Left hindlimb (tissue), 1 donor: ENCODE results near the gene CBFA2T3.

ENCODE experiments used
- DNase-seq: peaks from one replicate; pipeline ENCODE4 v3.0.0-alpha.2; 2018

CBFA2T3 gene

DNA sequence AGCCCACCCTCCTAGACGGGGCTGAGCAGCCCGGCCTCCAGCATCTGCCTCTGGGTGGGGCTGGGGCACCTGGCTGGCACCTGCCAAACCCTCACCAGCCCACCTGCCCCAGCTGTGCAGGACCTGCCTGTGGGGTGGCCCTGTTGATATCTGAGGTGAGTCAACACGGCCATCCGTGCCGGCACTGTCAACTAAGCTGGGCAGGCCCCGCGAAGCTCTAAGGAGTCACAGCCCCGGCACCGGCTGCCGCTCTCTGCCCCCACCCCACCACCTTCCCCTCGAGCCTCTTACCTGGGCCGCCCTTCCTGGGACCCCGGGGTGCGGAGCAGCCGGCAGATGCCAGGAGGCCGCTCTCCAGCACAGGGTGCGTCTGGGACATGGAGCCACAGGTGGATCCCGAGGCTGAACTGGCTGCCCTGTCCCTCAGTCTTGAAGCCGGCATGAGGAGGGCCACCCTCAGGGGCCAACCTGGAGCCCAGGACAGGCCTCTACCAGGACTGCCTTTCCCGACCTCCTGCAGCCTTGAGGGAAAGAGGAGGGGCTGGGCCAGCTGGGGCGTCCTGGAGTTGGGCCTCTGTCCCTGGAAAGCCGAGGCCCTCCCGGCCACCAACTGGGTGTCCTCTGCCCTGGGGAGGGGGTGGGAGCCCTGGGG lies 515 bp downstream of the CBFA2T3 start:
- no peak for DNase-seq

DNA sequence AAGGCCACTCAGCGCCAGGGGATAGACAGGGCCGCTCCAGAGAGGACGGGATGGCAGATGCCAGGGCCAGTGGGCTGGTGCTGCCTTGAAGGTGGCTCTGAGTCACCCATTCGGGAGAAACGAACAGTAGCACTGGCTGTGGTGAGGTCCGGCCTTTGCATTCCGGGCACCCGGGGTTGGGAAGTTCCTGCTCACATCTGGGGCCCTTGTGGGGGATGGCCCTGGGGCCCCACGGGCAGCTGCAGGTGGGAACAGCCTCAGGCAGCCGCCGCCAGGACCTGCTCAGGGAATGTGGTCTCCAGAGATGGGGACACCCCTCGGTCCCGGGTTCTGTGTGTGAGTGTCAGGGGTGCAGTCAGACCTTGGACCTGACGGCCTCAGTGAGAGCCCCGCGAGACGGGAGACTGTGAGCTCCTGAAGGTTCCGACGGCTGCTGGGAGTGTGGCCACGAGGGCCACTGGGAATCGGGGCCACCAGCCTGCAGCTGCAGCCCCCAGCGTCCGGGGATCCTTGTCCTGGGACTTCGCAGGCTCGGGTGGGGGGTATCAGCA lies 1.4 kb downstream of the CBFA2T3 start:
- no peak for DNase-seq

DNA sequence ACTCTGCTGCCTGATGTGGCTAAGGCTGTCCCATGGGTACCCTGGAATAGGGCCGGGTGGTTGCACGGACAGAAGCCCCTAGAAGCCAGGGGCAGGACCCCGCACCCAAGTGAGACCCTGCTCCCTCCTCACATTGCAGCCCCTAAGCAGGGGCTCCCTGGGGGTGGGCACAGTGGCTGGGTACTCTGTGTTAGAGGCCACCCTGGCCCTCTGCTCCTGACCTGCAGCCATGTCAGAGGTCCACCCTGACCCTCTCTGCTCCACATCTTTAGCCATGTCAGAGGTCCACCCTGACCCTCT lies 2.1 kb downstream of the CBFA2T3 start:
- no peak for DNase-seq

DNA sequence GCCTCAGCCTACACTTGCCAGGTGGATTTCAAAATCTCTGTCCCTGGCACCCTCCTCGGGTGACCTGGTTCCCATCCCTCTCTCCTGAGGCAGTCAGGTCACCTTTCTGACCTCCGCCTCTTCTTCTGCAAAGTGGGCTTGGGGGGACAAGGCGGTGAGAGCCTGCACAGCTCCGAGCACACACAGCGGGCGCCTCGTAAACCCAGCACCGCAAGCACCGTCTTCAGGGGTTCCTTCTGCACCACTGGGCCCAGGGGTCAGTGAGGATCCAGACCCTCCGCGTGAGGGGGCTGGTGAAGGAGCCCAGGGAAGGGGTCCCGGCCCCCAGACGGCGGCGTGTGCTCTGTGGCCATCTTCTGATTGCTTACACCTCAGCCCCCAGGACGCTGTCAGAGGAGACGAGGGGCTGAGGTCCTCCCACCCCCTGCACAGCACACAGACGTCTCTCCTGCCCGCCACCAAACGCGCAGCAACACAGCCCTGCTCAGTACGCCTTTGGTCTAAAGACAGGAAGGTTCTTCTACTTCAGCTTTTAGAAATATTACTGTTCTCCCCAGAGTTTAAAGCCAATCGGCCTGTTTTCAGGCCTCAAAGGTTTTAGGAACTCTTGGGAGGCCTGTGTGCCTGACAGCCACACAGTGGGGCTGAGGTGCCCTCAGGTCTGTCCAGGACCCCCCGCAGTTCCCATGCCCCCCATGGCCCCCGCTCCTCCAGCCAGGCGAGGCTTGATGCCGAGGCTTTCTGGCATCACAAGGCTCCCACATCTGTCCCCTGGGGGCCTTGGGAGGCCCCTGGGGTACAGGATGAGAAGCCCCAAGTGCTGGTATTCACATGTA lies 2.7 kb downstream of the CBFA2T3 start:
- no peak for DNase-seq

DNA sequence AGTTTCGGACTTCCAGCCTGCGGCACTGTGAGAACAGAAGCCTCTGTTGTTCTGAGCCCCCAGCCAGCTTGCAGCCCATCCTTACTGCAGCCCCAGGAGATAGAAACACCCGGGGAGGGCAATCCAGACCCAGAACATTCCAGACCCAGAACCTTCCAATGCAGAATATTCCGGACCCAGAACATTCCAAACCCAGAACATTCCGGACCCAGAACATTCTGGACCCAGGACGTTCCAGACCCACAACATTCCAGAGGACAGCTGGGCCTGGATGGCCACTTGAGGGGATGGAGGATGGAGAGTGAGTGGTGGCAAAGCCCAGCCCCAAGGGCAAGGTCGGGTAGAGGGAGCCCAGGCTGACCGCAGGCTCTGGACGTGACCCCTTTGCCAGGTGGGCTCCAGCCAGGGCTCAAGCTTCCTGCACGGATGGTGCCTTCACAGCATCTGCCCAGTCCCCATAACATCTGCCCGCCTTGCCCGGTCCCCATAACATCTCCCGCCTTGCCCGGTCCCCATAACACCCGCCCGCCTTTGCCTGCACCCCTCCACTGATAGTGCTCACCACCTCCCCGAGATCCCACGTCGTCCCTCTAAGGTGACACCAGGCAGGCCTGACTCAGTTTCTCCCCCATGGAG lies 3.5 kb downstream of the CBFA2T3 start:
- DNase-seq, result no peak

DNA sequence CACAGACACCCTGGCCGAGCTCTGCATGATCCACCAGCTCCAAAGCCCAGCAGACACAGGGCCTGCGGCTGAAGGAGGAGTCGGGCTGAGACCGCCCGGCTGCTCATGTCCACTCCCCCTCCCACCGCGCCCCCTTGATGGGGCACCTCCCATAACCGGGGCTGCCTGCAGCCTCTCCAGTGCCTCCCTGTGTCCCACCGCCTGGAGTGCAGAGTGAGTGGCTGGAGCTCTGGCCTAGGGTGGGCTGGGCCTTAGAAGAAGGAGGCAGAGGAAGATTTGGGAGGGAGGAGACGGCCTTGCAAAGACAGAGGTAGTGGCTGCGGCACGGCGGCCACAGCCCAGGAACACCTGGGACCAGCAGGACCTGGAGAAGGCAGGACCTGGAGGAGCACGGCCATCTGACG lies 4.0 kb downstream of the CBFA2T3 start:
- no peak for DNase-seq

DNA sequence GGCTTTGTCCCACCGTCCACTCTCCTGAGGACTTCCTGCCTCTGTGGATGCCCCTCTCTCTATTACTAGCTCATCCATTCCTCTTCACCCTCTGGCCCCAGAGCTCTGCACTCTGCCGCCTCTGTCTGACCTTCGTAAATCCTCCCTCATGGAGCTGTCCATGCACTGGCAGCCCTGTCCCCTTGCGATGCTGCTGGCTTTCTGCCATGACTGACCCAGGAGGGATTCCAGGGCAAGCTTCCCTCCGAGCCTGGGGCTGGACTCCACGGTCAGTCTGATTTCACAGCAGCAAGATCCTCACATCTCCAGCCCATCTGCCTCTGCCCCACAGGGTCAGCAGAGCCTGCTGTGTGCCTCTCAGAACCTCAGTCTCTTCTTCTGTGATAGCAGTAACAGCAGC lies 4.7 kb downstream of the CBFA2T3 start:
- no peak for DNase-seq

DNA sequence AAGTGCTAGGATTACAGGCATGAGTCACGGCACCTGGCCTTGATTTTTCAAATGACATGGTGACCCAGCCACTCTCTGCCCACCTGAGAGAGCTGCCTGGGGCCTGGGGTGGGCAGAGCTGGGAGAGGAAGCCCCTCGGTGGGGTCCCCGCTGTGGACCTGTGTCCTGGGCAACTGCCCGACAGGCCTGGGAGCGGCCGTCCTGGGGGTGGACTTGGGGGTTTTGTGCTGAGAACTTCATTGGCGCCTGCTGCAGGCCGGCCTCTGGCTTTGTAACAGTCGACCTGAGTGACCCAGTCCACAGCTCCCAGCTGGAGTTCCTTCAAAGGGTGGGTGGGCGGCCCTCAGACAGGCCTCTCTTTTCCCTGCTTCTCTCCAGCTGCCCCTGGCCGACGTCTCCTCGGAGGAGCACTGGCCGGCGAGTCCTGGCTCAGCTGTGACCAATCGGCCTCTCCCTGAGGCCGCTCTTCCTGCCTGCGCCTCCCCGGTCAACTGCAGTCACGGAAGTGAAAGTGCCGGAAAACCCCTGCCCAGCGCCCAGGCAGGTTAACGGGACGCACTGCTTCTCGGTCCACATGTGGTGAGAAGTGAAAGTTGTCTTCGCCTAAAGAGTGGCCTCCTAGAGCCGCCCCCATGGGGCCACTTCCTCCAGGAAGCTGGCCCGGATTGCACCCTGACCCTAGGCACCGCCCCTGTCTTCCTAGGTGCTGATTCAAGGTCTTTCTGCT lies 5.5 kb downstream of the CBFA2T3 start:
- DNase-seq, result no peak

DNA sequence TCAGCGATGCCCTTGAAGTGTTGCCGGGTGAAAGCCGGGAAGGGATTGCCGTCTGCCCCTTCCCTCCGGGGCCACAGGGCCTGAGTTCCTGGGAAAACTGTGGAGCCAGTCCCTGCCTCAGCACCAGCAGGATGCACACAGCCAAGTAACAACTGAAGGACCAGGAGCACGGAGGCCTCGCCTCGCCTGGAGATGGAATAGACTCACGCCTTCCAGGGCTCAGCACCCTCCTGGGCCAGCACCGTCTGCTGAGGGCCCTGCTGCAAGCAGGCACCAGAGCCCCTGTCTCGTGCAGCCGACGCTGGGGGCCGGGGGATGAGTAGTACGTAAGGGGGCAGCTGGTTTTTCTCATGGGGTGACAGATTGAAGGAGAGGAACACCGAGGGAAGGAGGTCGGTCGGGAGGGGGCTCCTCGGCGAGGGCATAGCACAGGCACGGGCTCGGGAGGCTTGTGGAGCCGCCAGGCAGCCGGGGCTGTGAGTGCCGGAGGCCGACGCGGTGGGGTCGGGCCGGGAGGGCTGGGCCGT lies 6.4 kb downstream of the CBFA2T3 start:
- DNase-seq, result no peak

DNA sequence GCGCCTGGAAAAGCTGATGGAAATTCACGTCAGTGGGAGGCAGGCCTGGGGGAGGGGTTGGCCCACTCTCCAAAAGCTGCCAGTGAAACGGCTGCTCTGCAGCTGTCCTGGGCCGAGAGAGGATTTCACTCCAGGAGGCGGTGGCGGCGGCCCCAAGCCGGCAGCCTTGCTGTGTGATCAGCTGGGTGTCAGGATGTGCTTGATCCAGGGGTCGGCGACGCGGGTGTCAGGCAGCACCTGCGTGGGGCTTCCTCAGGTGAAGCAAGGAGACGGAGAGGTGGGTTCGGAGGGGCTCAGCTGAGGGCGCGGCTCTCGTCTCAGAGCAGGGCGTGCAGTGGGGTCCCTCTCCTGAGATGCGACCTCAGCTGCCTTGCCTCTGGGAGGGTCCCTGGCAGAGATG lies 7.0 kb downstream of the CBFA2T3 start:
- no peak for DNase-seq

DNA sequence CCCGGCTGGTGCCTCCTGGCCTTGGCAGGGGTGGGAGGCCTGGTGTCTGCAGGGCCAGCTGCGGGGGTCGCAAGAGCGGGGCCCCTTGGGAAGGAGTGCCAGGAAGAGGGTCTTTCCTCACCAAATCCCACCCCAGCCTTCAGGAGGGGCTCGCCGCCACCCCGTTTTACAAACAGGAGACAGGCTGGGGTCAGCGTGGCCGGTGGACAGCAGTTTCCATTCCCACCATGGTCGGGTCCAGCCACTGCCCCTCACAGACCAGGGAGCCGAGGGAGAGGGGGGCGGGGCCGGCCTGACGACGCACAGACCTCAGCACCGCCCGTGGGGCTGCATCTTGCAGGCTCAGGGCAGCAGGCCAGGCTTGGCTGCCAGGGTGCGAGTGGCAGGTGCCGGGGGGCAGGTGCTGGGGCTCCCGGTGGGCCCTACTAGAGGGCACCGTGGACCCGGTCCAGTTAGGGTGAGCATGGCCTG lies 7.6 kb downstream of the CBFA2T3 start:
- no peak for DNase-seq

DNA sequence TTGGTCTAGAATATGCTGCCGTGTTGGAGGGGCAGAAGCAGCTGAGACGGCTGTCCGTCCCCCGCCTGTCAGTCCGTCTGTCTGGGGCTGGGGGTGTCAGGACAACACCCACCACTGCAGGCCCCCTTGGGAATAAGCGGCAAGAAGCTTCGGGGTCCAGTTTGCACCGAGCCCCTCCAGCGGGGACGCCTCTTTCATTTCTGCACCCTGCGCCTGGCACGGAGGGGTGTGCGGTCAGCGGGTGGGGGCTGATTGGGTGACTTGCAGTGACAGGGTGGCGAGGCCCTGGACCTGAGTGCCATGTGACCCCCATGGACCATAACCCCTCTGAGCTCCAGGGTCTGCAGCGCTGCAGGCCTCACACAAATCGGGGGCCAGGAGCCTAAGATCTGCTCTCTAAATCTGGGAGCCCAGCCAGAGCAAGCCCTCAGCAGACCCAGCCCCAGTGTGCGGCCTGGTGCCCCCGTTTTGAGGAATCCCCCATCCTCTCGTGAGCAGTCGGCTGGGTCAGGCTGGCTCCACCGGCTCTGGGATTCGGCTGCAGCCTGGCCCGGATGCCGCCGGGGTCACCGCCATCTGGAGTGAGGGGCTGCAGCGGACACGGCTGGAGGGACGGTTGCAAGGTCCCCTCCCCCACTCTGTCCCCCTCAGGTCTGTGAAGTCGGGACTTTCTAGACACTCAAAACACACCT lies 8.3 kb downstream of the CBFA2T3 start:
- no peak for DNase-seq

DNA sequence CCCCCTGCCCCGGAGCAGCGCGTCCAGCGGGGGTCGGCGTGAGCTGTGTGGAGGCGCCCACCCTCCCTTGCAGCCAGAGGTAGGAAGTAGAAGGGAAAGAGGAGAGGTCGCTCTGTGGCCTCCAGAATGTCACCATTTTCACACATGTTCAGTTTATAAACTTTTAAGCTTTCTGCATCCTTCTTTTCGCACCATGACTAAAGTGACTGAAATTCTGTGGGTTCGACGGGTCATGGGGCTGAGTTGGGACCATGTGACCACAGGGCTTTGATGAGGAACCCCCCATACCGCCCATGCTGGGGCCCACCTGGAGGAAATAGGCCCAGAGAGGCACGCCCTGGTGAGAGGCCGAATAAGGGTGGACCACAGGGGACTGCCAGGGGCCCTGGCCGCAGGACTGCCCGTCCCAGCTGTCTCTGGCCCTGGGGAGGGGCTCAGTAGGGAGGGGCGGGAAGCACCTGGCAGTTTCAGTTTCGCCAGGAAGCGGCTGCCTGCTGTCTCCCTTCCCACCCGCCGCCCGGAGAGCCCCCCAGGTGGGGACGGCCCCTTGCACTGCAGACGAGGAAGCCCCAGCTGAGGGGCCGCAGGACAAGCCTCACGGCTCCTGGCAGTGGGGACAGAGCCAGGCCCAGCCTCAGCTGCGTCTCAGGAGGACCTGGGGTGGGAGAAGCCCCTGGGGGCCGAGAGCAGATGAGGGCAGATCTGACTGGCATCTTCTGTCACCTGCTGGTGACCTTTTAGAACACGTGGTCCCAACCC lies 9.0 kb downstream of the CBFA2T3 start:
- DNase-seq, result no peak

DNA sequence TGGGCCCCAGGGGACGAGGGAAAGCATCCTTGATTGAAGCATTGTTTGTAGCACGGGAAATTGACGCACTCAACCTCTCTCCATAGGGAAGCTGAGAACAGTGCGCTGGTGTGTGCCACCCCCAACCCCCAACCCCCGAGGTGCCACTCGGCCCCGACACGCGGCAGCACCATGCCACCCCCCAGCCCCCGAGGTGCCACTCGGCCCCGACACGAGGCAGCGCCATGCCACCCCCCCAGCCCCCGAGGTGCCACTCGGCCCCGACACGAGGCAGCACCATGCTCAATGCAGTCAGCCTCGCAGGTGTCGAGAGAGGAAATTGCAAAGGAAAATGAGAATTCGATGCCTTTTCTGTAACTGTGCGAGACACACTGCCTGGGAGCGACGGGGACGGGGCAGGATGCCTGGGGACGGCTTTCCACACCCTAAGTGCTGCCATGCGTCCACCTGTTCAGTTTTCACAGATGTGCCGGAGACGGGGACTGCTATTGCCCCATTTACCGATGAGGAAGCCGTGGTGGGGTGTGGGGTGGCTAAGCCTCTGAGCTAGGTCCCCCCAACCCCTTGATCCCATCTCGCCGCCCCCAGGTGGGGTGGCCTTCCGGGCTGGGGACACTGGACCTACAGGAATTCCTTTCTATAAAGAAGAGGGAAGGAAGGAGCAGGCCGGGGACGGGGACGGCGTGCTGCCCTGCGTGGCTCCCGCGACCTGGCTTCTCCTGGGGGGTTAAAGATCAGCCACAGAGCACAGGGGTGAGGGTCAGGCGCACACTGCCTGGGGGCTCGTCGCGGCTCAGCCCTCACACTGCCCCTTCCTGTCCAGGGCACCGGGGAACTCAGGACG lies 9.8 kb downstream of the CBFA2T3 start:
- no peak for DNase-seq

DNA sequence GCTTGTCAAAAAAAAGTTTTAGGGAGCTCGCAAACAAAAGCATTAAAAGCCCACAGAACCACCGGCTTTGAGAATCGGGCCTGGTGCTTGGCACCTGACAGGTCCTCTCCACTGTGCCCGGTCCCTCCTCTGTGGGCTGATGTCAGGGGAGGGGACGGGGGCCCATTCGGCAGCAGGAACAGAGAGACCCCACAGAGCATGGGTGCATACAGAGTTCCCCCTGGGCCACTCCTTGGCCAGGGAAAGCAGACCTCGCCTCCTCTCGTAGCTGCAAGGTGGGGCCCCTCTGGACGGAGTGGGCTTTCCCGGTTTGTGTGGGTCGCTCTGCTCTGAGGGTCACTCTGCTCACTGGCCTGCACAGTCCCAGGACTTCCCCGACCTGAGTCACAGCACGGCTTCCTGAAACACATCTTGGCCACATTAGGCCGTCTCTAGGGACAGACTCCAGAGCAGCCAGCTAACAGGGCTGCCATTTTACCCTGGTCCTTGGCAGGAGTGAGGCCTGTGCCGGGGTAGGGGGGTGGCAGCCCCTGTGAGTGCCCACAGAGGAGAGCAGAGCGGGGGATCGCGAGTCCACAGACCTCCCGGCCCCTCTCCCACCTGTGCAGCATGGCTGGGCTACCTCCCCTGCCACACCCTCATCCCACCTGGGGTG lies 11.1 kb downstream of the CBFA2T3 start:
- no peak for DNase-seq

DNA sequence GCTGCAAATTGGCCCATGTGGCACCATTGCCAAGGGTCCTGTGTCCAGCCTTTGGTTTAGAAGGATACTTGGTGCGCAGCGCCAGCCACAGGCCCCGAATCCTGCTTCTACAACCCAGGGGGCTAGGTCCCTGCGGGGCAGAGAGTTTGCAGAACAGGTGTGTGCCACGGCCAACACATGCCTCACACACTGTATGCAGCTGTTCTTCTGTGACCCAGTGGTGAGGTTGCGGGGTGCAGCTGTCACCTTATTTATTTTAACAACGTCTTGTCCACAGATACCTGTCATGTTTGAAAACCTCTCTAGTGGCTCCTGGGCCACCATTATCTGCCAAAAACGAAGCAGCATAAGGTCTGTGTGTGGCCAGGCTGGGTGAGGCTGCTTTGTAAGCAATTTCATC lies 11.6 kb downstream of the CBFA2T3 start:
- DNase-seq, result no peak

DNA sequence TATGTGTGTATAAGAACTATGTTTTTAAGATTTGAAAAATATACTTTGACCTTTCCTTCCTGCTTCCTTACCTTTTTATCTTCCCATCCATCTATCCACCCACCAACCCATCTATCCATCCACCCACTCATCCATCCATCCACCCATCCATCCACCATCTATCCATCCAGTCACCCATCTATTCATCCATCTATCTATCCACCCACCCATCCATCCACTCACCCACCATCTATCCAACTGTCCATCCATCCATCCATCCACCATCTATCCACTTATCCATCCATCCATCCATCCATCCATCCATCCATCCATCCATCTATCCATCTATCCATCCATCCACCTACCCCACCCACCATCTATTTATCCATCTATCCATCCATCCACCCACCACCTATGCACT lies 12.4 kb downstream of the CBFA2T3 start:
- no peak for DNase-seq

DNA sequence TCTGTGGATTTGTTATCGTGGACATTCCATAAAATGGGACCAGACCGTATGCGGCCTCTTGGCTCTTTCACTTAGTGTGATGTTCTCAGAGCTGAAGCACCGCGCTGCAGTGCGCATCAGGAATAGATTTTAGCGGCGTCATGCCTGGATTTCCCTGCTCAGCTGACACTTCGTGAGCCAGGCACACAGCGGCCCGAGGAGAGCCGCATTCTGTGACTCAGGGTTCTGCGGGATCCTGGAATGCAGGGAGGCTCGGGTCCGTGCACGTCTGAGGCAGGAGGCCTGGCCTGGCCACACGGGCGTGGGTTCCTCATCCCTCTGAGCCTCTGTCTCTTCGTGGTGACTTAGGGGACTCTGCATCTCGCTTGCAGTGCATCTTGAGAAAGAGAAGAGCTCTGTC lies 13.4 kb downstream of the CBFA2T3 start:
- DNase-seq, result no peak

DNA sequence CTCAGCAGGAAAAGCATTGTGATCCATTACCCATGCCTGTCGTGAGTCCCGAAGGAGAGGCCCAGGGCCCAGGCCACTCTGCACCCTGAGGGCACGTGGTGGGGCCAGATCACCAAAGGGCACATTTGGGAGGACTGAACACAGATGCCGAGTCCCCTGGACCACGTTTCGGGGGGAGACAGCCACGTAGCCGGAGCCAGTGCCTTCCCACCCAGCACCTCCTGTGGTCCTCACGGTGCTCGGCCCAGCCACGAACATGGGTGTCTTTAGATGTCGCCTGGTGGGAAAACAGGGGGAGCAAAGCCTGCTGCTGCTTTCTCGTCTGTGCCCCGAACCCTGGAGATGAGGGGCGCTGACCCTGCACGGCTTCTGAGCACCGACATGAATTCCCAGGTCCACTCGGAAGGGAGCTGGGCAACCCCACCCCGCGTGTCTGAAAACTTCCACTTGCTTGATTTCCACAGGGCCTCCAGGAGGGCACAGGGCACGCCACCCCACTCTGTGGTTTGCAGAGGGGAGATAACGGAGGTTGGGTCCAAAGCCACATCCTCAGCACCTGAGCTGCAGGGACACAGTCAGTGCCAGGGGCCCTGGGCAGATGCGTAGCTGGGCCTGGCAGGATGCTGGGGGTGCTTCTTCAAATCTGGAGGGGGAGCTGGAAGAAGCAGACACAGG lies 14.4 kb downstream of the CBFA2T3 start:
- DNase-seq, result no peak
